Rectal smooth muscle tissue (tissue), 1 donor: ENCODE results near the gene DIPK1B.

Experiments
- H3K27ac ChIP-seq: one replicate; pipeline ENCODE4 v1.7.0; 2013; ENCODE audit warnings: low read depth, low read length, inconsistent platforms
- H3K27me3 ChIP-seq: one replicate; pipeline ENCODE4 v1.7.0; 2013; ENCODE audit warnings: low read length; ENCODE audit not compliant: control insufficient read depth, insufficient read depth
- H3K36me3 ChIP-seq: one replicate; pipeline ENCODE4 v1.7.0; 2013; ENCODE audit warnings: low read length; ENCODE audit not compliant: control insufficient read depth, insufficient read depth
- H3K4me1 ChIP-seq: one replicate; pipeline ENCODE4 v1.7.0; 2013; ENCODE audit warnings: low read length; ENCODE audit not compliant: control insufficient read depth, insufficient read depth
- H3K4me3 ChIP-seq: one replicate; pipeline ENCODE4 v1.7.0; 2013; ENCODE audit warnings: low read length
- H3K9ac ChIP-seq: one replicate; pipeline ENCODE4 v1.7.0; 2013; ENCODE audit warnings: low read length

DIPK1B gene

GRCh38 chr9:136669791-136670464, 42.4 kb upstream of the DIPK1B start:
- Histone ChIP-seq H3K27ac (no peak overlapping the region), H3K27me3 (peaks cover 11% of the 10 kb centered on the region), H3K4me1 (peaks cover 2% of the 10 kb centered on the region), H3K4me3 (no peak overlapping the region), H3K9ac (no peak overlapping the region), H3K36me3 (no peaks in the 10 kb centered on the region)

GRCh38 chr9:136670576-136671253, 41.7 kb upstream of the DIPK1B start:
- H3K27me3 ChIP-seq, result peaks cover 10% of the 10 kb centered on the region
- H3K36me3 ChIP-seq, result no peaks in the 10 kb centered on the region
- no peak overlapping the region for H3K4me3 ChIP-seq
- H3K4me1 ChIP-seq, result no peaks in the 10 kb centered on the region
- no peak overlapping the region for H3K27ac ChIP-seq
- no peak overlapping the region for H3K9ac ChIP-seq

GRCh38 chr9:136671254-136671614, 41.1 kb upstream of the DIPK1B start:
- Histone ChIP-seq H3K36me3 (no peaks in the 10 kb centered on the region), H3K27me3 (peaks cover 10% of the 10 kb centered on the region), H3K4me1 (no peaks in the 10 kb centered on the region), H3K27ac (no peak overlapping the region), H3K9ac (no peak overlapping the region), H3K4me3 (no peak overlapping the region)

- Histone ChIP-seq H3K36me3 (no peaks in the 10 kb centered on the region), H3K9ac (no peak overlapping the region), H3K4me1 (no peaks in the 10 kb centered on the region), H3K27ac (no peak overlapping the region), H3K4me3 (no peak overlapping the region), H3K27me3 (peaks cover 5% of the 10 kb centered on the region)
These were observed 40.5 kb upstream of the DIPK1B start for GRCh38 chr9:136671646-136672430.

GRCh38 chr9:136672431-136673087, 39.8 kb upstream of the DIPK1B start:
- Histone ChIP-seq H3K9ac (no peak overlapping the region), H3K4me1 (no peaks in the 10 kb centered on the region)

GRCh38 chr9:136673088-136673974, 39.0 kb upstream of the DIPK1B start:
- H3K9ac ChIP-seq, result no peak overlapping the region
- no peak overlapping the region for H3K4me3 ChIP-seq
- H3K27me3 ChIP-seq, result peaks cover 5% of the 10 kb centered on the region
- no peak overlapping the region for H3K27ac ChIP-seq
- H3K36me3 ChIP-seq, result no peaks in the 10 kb centered on the region
- no peaks in the 10 kb centered on the region for H3K4me1 ChIP-seq

More at GRCh38 chr9:136672431-136673087, 39.8 kb upstream of the DIPK1B start:
- H3K27ac ChIP-seq, result no peak overlapping the region
- no peak overlapping the region for H3K4me3 ChIP-seq
- peaks cover 5% of the 10 kb centered on the region for H3K27me3 ChIP-seq
- no peaks in the 10 kb centered on the region for H3K36me3 ChIP-seq

GRCh38 chr9:136673975-136674785, 38.2 kb upstream of the DIPK1B start:
- Histone ChIP-seq H3K4me3 (no peak overlapping the region), H3K27ac (no peak overlapping the region), H3K27me3 (peaks cover 5% of the 10 kb centered on the region), H3K4me1 (no peaks in the 10 kb centered on the region), H3K9ac (no peak overlapping the region), H3K36me3 (no peaks in the 10 kb centered on the region)

GRCh38 chr9:136674786-136675349, 37.5 kb upstream of the DIPK1B start:
- no peak overlapping the region for H3K4me3 ChIP-seq
- no peak overlapping the region for H3K27ac ChIP-seq
- H3K4me1 ChIP-seq, result no peaks in the 10 kb centered on the region
- no peak overlapping the region for H3K9ac ChIP-seq
- H3K27me3 ChIP-seq, result peaks cover 4% of the 10 kb centered on the region
- no peaks in the 10 kb centered on the region for H3K36me3 ChIP-seq

GRCh38 chr9:136675477-136676296, 36.7 kb upstream of the DIPK1B start:
- H3K27ac ChIP-seq, result no peak overlapping the region
- no peaks in the 10 kb centered on the region for H3K4me1 ChIP-seq
- H3K27me3 ChIP-seq, result no peaks in the 10 kb centered on the region
- no peaks in the 10 kb centered on the region for H3K36me3 ChIP-seq
- H3K4me3 ChIP-seq, result no peak overlapping the region
- no peak overlapping the region for H3K9ac ChIP-seq

GRCh38 chr9:136676297-136676794, 36.0 kb upstream of the DIPK1B start:
- no peaks in the 10 kb centered on the region for H3K27me3 ChIP-seq
- H3K27ac ChIP-seq, result no peak overlapping the region
- no peaks in the 10 kb centered on the region for H3K36me3 ChIP-seq
- no peak overlapping the region for H3K9ac ChIP-seq
- no peak overlapping the region for H3K4me3 ChIP-seq
- H3K4me1 ChIP-seq, result no peaks in the 10 kb centered on the region
